HG03558 (cell line): ENCODE data around the gene ABCC10.
"Not testable (repeated sequence)": the region's sequence is repeated elsewhere in the genome, so short reads cannot be mapped to it uniquely, and the experiment has no call there.

Experiments
- ATAC-seq: cut with Tn5 transposase; IDR thresholded peaks from one replicate; pipeline ENCODE4 v1.9.1; 2021; ENCODE audit warnings: moderate number of reproducible peaks; ENCODE audit not compliant: unreplicated experiment; ENCODE audit errors: extremely low read depth

The ABCC10 gene

GRCh38 chr6:43442935-43443334 is 15.6 kb downstream of the ABCC10 start:
- ATAC-seq, result no peak

DNA sequence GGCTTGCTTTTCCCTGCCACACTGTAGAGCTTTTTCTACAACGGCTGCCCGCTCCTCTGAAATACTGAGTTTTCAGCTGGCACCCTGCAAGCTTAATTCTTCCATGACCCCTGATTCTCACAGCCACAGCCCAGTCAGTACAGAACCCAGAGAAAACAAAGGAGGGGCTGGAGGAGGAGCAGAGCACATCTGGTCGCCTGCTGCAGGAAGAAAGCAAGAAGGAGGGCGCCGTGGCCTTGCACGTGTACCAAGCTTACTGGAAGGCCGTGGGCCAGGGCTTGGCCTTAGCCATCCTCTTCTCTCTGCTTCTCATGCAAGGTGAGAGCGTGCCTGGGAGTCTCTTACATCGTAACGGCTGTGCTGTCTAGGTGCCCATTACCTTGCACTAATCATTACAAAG is 16.7 kb downstream of the ABCC10 start:
- no peak for ATAC-seq

DNA sequence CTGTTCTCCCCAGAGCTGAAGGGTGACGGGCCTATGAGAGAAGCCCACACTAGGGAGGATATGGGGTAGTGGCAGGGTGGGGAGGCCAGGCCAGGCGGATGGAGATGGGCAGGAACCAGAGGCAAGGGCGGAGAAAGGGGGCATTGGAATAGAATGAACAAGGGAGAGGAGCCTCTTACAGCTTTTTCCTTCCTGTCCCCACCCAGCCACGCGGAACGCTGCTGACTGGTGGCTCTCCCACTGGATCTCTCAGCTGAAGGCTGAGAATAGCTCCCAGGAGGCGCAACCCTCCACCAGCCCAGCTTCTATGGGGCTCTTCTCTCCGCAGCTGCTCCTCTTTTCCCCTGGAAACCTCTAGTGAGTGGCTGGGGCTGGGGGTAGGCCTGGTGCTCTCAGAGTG is 17.2 kb downstream of the ABCC10 start:
- no peak for ATAC-seq

DNA sequence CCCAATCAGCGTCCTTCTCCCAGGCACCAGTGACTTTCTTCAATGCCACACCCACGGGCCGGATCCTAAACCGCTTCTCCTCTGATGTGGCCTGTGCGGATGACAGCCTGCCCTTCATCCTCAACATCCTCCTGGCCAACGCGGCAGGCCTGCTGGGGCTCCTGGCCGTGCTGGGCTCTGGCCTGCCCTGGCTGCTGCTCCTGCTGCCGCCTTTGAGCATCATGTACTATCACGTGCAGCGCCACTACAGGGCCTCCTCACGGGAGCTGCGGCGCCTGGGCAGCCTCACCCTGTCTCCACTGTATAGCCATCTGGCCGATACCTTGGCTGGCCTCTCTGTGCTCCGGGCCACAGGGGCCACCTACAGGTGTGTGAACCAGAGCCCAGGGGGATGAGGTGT is 18.2 kb downstream of the ABCC10 start:
- no peak for ATAC-seq

- no peak for ATAC-seq
These were observed 20.3 kb downstream of the ABCC10 start for GRCh38 chr6:43447604-43448003.

DNA sequence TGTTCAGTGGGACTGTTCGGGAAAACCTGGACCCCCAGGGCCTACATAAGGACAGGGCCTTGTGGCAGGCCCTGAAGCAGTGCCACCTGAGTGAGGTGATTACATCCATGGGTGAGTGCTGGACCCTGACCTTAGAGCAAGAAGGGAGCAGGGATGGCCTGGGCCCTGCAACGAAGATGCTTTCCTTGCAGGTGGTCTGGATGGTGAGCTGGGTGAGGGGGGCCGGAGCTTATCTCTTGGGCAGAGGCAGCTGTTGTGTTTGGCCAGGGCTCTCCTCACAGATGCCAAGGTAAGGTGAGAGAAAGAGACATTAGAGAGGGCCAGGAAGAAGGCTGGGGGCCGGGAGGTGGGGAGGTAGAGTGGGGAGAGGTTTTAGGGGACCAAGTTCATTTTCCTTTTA is 21.6 kb downstream of the ABCC10 start:
- no peak for ATAC-seq

DNA sequence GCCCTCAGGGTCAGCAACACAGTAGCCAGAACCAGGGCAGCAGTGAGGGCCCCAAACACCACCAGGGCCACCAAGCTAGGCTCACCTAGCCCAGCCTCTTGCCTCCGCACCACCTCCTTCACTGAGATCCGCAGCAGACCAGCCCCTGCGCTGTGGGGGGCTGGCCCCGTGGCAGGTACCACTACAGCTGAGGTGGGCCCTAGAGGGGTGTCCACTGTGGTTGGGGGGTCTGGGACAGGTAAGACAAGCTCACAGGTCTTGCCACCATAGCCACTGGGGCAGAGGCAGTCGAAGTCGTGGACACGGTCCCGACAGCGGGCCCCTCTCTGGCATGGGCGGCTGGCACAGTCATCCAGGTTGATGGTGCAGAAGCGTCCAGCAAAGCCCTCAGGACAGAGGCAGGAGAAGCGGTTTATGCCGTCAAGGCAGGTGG is 23.4 kb downstream of the ABCC10 start:
- ATAC-seq, result no peak

DNA sequence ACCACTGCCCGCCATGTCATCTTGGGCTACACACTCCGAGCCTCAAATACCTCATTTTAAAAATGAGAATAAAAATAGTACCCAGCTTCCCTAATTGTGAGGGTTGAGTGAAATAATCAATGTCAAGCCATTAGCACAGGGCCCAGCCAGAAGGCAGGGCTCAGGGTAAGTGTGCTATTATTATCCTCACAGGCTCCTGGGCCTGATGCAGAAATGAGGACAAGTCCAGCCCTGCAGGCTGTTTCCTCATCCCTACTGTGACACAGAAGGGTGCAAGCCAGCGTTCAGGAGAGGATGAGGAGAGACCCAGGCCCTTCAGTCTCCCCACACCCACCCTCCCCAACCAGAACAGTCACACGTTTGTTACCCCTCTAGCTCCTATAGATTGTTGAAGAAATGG is 24.0 kb downstream of the ABCC10 start:
- ATAC-seq, result no peak

DNA sequence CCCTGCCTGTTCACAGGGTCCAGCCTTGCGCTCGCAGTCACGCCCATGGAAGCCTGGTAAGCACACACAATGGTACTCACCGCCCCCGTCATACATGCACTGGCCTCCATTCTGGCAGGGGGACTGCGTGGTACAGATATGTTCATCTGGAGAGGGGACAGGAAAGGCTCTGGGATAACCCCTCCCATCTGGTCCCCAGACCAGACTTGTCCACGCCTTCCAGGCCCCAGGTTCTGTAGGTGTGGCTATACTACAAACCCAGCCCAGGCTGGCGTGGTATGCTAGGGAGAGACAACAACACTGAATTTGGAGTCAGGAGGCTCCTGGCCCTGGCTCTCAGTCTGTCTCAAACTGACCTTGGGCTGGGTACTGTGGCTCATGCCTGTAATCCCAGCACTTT is 24.6 kb downstream of the ABCC10 start:
- no peak for ATAC-seq

GRCh38 chr6:43452896-43453295 is 25.6 kb downstream of the ABCC10 start:
- ATAC-seq, result no peak

GRCh38 chr6:43453831-43454230 is 26.5 kb downstream of the ABCC10 start:
- ATAC-seq, result no peak

- no peak for ATAC-seq
These were observed 27.0 kb downstream of the ABCC10 start for GRCh38 chr6:43454290-43454695.

DNA sequence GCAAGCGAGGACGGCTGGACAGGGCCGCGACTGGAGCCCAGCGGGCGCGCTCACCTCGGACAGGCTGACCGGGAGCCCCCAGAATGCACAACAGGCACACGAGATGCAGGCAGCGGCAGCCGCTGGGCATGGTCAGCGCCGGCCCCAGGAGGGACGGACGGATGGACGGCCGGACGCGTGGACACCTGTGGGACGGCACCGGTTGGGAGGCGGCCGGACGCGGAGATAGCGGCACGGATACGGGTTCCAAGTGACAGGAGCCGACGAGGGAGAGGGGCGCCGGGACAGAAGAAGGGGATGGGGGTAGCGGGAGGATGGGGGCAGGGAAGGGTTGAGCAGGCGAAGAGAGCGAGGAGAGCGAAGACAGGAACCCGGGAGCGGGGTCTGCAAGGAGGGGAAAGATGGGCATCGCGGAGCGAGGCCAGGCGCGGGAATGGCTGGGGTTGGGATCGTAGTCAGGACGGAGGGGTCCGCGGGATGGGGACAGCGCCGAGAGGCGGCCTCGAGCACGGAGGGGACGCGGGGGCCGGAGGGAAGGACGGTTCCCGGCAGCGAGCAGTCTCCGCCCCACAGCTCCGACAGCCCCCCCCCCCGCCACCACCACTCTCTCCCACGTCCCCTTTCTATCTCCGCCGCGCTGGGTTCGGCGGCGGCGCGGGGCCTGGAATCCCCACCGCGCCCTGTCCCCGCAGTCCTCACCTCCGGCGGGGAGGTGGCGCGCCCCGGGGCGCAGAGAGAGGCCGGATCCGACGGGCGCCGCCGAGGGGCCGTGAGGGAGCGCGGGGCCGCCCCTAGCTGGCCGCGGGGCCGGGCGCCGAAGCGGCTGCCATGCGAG is 27.6 kb downstream of the ABCC10 start:
- ATAC-seq, result no peak

- no peak for ATAC-seq
These were observed 28.4 kb downstream of the ABCC10 start, which contains the start of gene DLK2 for GRCh38 chr6:43455531-43456428. TSS of gene DLK2 (minus strand) at chr6:43455548. CDS start at chr6:43454825, 723 bp downstream.

- ATAC-seq, result no peak
These were observed 30.3 kb downstream of the ABCC10 start for GRCh38 chr6:43457643-43458042.

- ATAC-seq, result not testable (repeated sequence)
These were observed 30.8 kb downstream of the ABCC10 start for GRCh38 chr6:43458154-43458553.

GRCh38 chr6:43459535-43459934 is 32.2 kb downstream of the ABCC10 start:
- no peak for ATAC-seq

DNA sequence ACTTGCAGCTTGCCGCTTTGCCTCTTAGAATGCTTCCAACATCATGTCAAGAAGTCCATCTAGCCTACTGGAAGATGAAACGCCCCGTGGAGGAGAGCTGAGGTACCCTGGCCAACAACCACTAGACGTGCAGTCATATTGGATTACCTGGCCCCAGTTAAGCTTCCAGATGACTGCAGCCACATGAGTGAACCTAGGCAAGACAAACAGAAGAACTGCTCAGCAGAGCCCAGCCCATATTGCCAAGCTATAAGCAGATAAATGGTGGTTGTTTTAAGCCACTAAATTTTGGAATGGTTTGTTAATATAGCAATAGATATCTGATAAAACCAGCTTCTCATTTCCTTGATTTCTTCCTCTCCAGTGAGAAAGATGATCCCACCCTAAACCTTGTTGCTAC is 32.7 kb downstream of the ABCC10 start:
- ATAC-seq, result no peak

DNA sequence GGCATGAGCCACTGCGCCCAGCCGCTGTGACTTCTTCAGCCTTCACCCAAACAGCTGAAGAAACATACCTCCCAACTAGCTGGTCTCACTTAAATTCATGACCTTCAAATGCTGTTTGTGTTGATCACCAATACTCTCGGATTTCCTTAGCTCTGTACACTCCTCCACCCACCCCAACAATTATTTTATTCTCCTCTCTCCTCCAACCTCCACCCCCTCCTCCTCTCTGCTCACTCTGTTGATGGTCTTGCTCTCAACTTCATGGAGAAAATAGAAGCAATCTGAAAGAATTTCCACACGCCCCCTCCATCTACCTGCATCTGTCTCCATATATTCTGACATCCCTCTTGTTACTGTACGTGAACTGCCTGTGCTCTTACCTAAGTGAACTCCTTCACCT is 34.6 kb downstream of the ABCC10 start:
- ATAC-seq, result no peak

GRCh38 chr6:43464337-43464736 is 37.0 kb downstream of the ABCC10 start:
- ATAC-seq, result no peak

GRCh38 chr6:43465948-43466347 is 38.6 kb downstream of the ABCC10 start:
- ATAC-seq, result no peak
